HEK293 (cell line): Measurements from ENCODE around the gene KDM4B.

Experiments used
- BCL11A ChIP-seq: fragments of 450-650 bp; formaldehyde crosslinking; IDR thresholded peaks from 2 replicates; pipeline ENCODE4 v1.5.1; 2016; ENCODE audit warnings: low read depth, missing biosample characterization, missing genetic modification characterization
- CTCF ChIP-seq: fragments of 450-650 bp; formaldehyde crosslinking; IDR thresholded peaks from 2 replicates; pipeline ENCODE4 v1.5.1; 2016; ENCODE audit warnings: missing biosample characterization, missing genetic modification characterization
- GLIS1 ChIP-seq: fragments of 450-650 bp; formaldehyde crosslinking; IDR thresholded peaks from 2 replicates; pipeline ENCODE4 v1.5.1; 2016; ENCODE audit warnings: missing biosample characterization, missing genetic modification characterization
- HOXD13 ChIP-seq: sonication (generic); formaldehyde crosslinking; IDR thresholded peaks from 2 replicates; pipeline ENCODE4 v1.8.0; 2022; ENCODE audit warnings: missing genetic modification reagents, borderline replicate concordance
- IKZF3 ChIP-seq: fragments of 450-650 bp; IDR thresholded peaks from 2 replicates; pipeline ENCODE4 v1.5.0; 2018; ENCODE audit warnings: missing biosample characterization, mild to moderate bottlenecking, missing genetic modification characterization, moderate library complexity
- MZF1 ChIP-seq: fragments of 450-650 bp; formaldehyde crosslinking; IDR thresholded peaks from 2 replicates; pipeline ENCODE4 v1.5.1; 2017; ENCODE audit warnings: missing biosample characterization, missing genetic modification characterization, borderline replicate concordance
- PRDM1 ChIP-seq: fragments of 450-650 bp; formaldehyde crosslinking; IDR thresholded peaks from 2 replicates; pipeline ENCODE4; 2016; ENCODE audit warnings: missing biosample characterization, missing genetic modification characterization
- REPIN1 ChIP-seq: fragments of 450-650 bp; formaldehyde crosslinking; IDR thresholded peaks from 2 replicates; pipeline ENCODE4 v1.5.1; 2017; ENCODE audit warnings: missing biosample characterization, missing genetic modification characterization, low read depth
- SP7 ChIP-seq: fragments of 450-650 bp; formaldehyde crosslinking; IDR thresholded peaks from 2 replicates; pipeline ENCODE4 v1.5.1; 2016; ENCODE audit warnings: missing biosample characterization, missing genetic modification characterization
- YY2 ChIP-seq: fragments of 450-650 bp; formaldehyde crosslinking; IDR thresholded peaks from 2 replicates; pipeline ENCODE4 v1.5.1; 2016; ENCODE audit warnings: missing biosample characterization, missing genetic modification characterization
- ZBTB1 ChIP-seq: fragments of 450-650 bp; formaldehyde crosslinking; IDR thresholded peaks from 2 replicates; pipeline ENCODE4 v1.5.1; 2016; ENCODE audit warnings: missing biosample characterization, missing genetic modification characterization
- ZBTB21 ChIP-seq: fragments of 450-650 bp; formaldehyde crosslinking; IDR thresholded peaks from 2 replicates; pipeline ENCODE4 v1.5.1; 2017; ENCODE audit warnings: missing biosample characterization, missing genetic modification characterization
- ZBTB8A ChIP-seq: fragments of 450-650 bp; formaldehyde crosslinking; IDR thresholded peaks from 2 replicates; pipeline ENCODE4 v1.5.1; 2016; ENCODE audit warnings: missing biosample characterization, missing genetic modification characterization
- ZEB2 ChIP-seq: fragments of 450-650 bp; formaldehyde crosslinking; IDR thresholded peaks from 2 replicates; pipeline ENCODE4 v1.5.1; 2016; ENCODE audit warnings: missing biosample characterization, missing genetic modification characterization
- ZFP41 ChIP-seq: fragments of 450-650 bp; formaldehyde crosslinking; IDR thresholded peaks from 2 replicates; pipeline ENCODE4 v1.5.1; 2016; ENCODE audit warnings: missing biosample characterization, missing genetic modification characterization, borderline replicate concordance
- ZFP69B ChIP-seq: fragments of 450-650 bp; formaldehyde crosslinking; IDR thresholded peaks from 2 replicates; pipeline ENCODE4 v1.5.1; 2016; ENCODE audit warnings: missing biosample characterization, missing genetic modification characterization
- ZNF155 ChIP-seq: fragments of 450-650 bp; formaldehyde crosslinking; IDR thresholded peaks from 2 replicates; pipeline ENCODE4 v1.5.1; 2016; ENCODE audit warnings: missing biosample characterization, missing genetic modification characterization
- ZNF18 ChIP-seq: fragments of 450-650 bp; formaldehyde crosslinking; IDR thresholded peaks from 2 replicates; pipeline ENCODE4 v1.5.1; 2016; ENCODE audit warnings: missing biosample characterization, missing genetic modification characterization
- ZNF23 ChIP-seq: fragments of 450-650 bp; formaldehyde crosslinking; IDR thresholded peaks from 2 replicates; pipeline ENCODE4 v1.5.1; 2016; ENCODE audit warnings: missing biosample characterization, missing genetic modification characterization, borderline replicate concordance
- ZNF335 ChIP-seq: fragments of 450-650 bp; formaldehyde crosslinking; conservative IDR thresholded peaks from 2 replicates; pipeline ENCODE4 v1.5.1; 2016; ENCODE audit warnings: missing biosample characterization, missing genetic modification characterization
- ZNF391 ChIP-seq: fragments of 450-650 bp; formaldehyde crosslinking; IDR thresholded peaks from 2 replicates; pipeline ENCODE4 v1.5.1; 2016; ENCODE audit warnings: low read depth, missing biosample characterization, missing genetic modification characterization, borderline replicate concordance
- ZNF423 ChIP-seq: fragments of 450-650 bp; formaldehyde crosslinking; IDR thresholded peaks from 2 replicates; pipeline ENCODE4 v1.5.1; 2016; ENCODE audit warnings: missing biosample characterization, missing genetic modification characterization
- ZNF426 ChIP-seq: fragments of 450-650 bp; formaldehyde crosslinking; IDR thresholded peaks from 2 replicates; pipeline ENCODE4 v1.5.1; 2017; ENCODE audit warnings: missing biosample characterization, missing genetic modification characterization, mild to moderate bottlenecking, inconsistent platforms, moderate library complexity
- ZNF473 ChIP-seq: fragments of 450-650 bp; formaldehyde crosslinking; IDR thresholded peaks from 2 replicates; pipeline ENCODE4 v1.5.1; 2017; ENCODE audit warnings: missing biosample characterization, missing genetic modification characterization
- ZNF548 ChIP-seq: fragments of 450-650 bp; formaldehyde crosslinking; IDR thresholded peaks from 2 replicates; pipeline ENCODE4 v1.5.1; 2016; ENCODE audit warnings: missing biosample characterization, missing genetic modification characterization
- ZNF580 ChIP-seq: fragments of 450-650 bp; formaldehyde crosslinking; IDR thresholded peaks from 2 replicates; pipeline ENCODE4 v1.5.1; 2016; ENCODE audit warnings: missing biosample characterization, missing genetic modification characterization
- ZNF600 ChIP-seq: fragments of 450-650 bp; formaldehyde crosslinking; IDR thresholded peaks from 2 replicates; pipeline ENCODE4 v1.5.1; 2016; ENCODE audit warnings: missing biosample characterization, missing genetic modification characterization
- ZNF670 ChIP-seq: fragments of 450-650 bp; formaldehyde crosslinking; IDR thresholded peaks from 2 replicates; pipeline ENCODE4 v1.5.1; 2016; ENCODE audit warnings: missing biosample characterization, missing genetic modification characterization, low read depth
- ZNF677 ChIP-seq: fragments of 450-650 bp; IDR thresholded peaks from 2 replicates; pipeline ENCODE4 v1.5.0; 2018; ENCODE audit warnings: missing biosample characterization, mild to moderate bottlenecking, missing genetic modification characterization, moderate library complexity
- ZNF792 ChIP-seq: fragments of 450-650 bp; formaldehyde crosslinking; IDR thresholded peaks from 2 replicates; pipeline ENCODE4 v1.5.1; 2016; ENCODE audit warnings: missing biosample characterization, missing genetic modification characterization
- TF ChIP-seq, protein P1 (sequence below): fragments of 450-650 bp; formaldehyde crosslinking; IDR thresholded peaks from 2 replicates; pipeline ENCODE4 v1.5.1; 2016; ENCODE audit warnings: missing biosample characterization, missing genetic modification characterization
- TF ChIP-seq, protein P2 (sequence below): fragments of 450-650 bp; formaldehyde crosslinking; IDR thresholded peaks from 2 replicates; pipeline ENCODE4 v1.5.1; 2017; ENCODE audit warnings: missing biosample characterization, missing genetic modification characterization

The KDM4B gene

DNA sequence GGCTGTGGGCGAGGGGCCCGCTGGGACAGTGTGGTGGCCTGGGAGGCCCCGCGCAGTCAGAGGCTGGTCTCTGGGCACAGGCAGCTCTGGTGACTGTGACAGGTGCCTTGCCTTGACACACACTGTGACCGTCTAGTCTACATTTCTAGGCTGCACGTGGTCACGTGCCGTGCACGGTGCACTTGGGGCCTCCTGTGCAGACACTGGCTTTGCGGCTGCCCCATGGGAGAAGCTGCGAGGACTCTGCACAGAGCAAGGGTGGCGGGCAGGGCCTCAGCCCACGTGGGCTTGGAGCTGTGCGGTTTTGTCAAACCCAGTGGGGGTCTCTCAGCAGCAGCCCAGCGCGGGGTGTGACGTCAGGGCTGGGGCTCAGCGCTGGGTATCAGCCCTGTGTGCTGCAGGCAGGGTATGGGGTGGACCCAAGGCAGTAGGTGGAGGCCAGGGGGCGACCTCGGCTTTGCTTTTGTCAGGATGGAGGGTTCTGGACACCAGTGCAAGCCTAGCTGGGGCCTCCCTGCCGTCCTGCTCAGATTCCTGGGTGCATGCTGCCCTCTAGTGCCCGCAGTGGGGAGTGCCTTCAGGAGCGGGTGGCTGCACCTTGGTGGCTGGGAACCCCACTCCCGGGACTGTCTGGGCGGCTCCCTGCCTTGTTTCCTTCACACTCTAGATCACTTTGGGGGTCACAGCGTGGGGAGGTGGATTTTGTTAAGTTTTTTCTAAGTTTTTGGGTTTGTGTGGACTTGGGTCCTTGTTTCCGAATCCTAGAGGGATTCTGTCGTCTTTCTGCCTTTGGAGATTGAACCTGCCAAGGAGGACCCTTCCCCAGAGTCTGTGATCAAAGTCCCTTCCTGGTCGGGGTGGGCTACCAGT lies 62.6 kb downstream of the KDM4B start (continued):
- 0 out of 2 replicates have a peak, but pooled peaks have one; percentile 29 for TF ChIP-seq ZNF423 (tag by site-specific recombination)
- TF ChIP-seq ZNF677 (tag by site-specific recombination) = no peak
- TF ChIP-seq ZEB2 (tag by site-specific recombination) = peak; percentile 57; the same call in 1 of the 2 replicates
- TF ChIP-seq BCL11A (tag by site-specific recombination) = no peak
- TF ChIP-seq ZBTB8A = 0 out of 2 replicates have a peak, but pooled peaks have one; percentile 22
- TF ChIP-seq YY2 (tag by site-specific recombination) = no peak
- TF ChIP-seq CTCF (tag by site-specific recombination) = peak; percentile 98
- TF ChIP-seq PRDM1 = no peak
- TF ChIP-seq ZNF548 = no peak
- TF ChIP-seq ZFP69B = 0 out of 2 replicates have a peak, but pooled peaks have one; percentile 44
- TF ChIP-seq SP7 (tag by site-specific recombination) = peak; percentile 62
- no peak for TF ChIP-seq HOXD13
- TF ChIP-seq, protein P1, sequence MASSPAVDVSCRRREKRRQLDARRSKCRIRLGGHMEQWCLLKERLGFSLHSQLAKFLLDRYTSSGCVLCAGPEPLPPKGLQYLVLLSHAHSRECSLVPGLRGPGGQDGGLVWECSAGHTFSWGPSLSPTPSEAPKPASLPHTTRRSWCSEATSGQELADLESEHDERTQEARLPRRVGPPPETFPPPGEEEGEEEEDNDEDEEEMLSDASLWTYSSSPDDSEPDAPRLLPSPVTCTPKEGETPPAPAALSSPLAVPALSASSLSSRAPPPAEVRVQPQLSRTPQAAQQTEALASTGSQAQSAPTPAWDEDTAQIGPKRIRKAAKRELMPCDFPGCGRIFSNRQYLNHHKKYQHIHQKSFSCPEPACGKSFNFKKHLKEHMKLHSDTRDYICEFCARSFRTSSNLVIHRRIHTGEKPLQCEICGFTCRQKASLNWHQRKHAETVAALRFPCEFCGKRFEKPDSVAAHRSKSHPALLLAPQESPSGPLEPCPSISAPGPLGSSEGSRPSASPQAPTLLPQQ (tag by site-specific recombination) = peak; percentile 72; the same call in 1 of the 2 replicates
- no peak for TF ChIP-seq ZNF23 (tag by site-specific recombination)
- no peak for TF ChIP-seq MZF1 (tag by site-specific recombination)
- TF ChIP-seq ZNF580 = no peak
- TF ChIP-seq ZNF473 = no peak
- TF ChIP-seq ZBTB1 (tag by site-specific recombination) = no peak
- no peak for TF ChIP-seq ZNF670 (tag by site-specific recombination)
- no peak for TF ChIP-seq IKZF3 (tag by site-specific recombination)
- 0 out of 2 replicates have a peak, but pooled peaks have one; percentile 23 for TF ChIP-seq ZNF335 (tag by site-specific recombination)
- no peak for TF ChIP-seq ZNF18 (tag by site-specific recombination)
- no peak for TF ChIP-seq REPIN1 (tag by site-specific recombination)
- TF ChIP-seq ZNF600 (tag by site-specific recombination) = peak; percentile 99
- TF ChIP-seq ZNF391 (tag by site-specific recombination) = no peak
- TF ChIP-seq ZNF155 (tag by site-specific recombination) = no peak
- peak; percentile 89 for TF ChIP-seq ZBTB21 (tag by site-specific recombination)
- TF ChIP-seq, protein P2, sequence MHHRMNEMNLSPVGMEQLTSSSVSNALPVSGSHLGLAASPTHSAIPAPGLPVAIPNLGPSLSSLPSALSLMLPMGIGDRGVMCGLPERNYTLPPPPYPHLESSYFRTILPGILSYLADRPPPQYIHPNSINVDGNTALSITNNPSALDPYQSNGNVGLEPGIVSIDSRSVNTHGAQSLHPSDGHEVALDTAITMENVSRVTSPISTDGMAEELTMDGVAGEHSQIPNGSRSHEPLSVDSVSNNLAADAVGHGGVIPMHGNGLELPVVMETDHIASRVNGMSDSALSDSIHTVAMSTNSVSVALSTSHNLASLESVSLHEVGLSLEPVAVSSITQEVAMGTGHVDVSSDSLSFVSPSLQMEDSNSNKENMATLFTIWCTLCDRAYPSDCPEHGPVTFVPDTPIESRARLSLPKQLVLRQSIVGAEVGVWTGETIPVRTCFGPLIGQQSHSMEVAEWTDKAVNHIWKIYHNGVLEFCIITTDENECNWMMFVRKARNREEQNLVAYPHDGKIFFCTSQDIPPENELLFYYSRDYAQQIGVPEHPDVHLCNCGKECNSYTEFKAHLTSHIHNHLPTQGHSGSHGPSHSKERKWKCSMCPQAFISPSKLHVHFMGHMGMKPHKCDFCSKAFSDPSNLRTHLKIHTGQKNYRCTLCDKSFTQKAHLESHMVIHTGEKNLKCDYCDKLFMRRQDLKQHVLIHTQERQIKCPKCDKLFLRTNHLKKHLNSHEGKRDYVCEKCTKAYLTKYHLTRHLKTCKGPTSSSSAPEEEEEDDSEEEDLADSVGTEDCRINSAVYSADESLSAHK (tag by site-specific recombination) = no peak
- TF ChIP-seq ZNF792 (tag by site-specific recombination) = no peak
- peak; percentile 72; the same call in 1 of the 2 replicates for TF ChIP-seq GLIS1 (tag by site-specific recombination)
- no peak for TF ChIP-seq ZNF426 (tag by site-specific recombination)
- TF ChIP-seq ZFP41 (tag by site-specific recombination) = no peak
